EL (cell line): Measurements from ENCODE around the gene LIN37.

Source experiments
- DNase-seq: peaks from one replicate; pipeline ENCODE4 v3.0.0-alpha.2; 2016

LIN37 gene

GRCh38 chr19:35748106-35749020, at the start of gene LIN37:
LIN37 (plus strand) TSS chr19:35748576; CDS start chr19:35748725, 149 bp downstream.
- peak; percentile 99 for DNase-seq

GRCh38 chr19:35702223-35703012, 46.0 kb upstream of the LIN37 start:
- DNase-seq, result peak; percentile 98

- DNase-seq, result no peak
These were observed 45.0 kb upstream of the LIN37 start for GRCh38 chr19:35703343-35703742.

GRCh38 chr19:35704218-35704617, 44.2 kb upstream of the LIN37 start, which contains the start of gene ZBTB32:
ZBTB32 (plus strand) TSS chr19:35704558; CDS start chr19:35714627, 10,069 bp downstream.
- DNase-seq, result peak; percentile 26

GRCh38 chr19:35708391-35708790, 40.0 kb upstream of the LIN37 start:
- DNase-seq, result no peak

- no peak for DNase-seq
These were observed 37.3 kb upstream of the LIN37 start for GRCh38 chr19:35710784-35711723.

- no peak for DNase-seq
These were observed 35.5 kb upstream of the LIN37 start for GRCh38 chr19:35712567-35713505.

GRCh38 chr19:35713506-35713850, 34.9 kb upstream of the LIN37 start:
- no peak for DNase-seq

- DNase-seq, result no peak
These were observed 34.4 kb upstream of the LIN37 start for GRCh38 chr19:35713904-35714495.

GRCh38 chr19:35714601-35715354, 33.6 kb upstream of the LIN37 start:
- no peak for DNase-seq

- DNase-seq, result no peak
These were observed 33.0 kb upstream of the LIN37 start for GRCh38 chr19:35715355-35715809.

GRCh38 chr19:35715981-35716800, 32.2 kb upstream of the LIN37 start:
- DNase-seq, result no peak

GRCh38 chr19:35716801-35717664, 31.3 kb upstream of the LIN37 start:
- DNase-seq, result peak; percentile 88

- peak; percentile 96 for DNase-seq
These were observed 30.6 kb upstream of the LIN37 start, which contains the start of gene KMT2B for GRCh38 chr19:35717665-35718344. KMT2B (plus strand) TSS chr19:35718003; CDS start chr19:35718019, 16 bp downstream.

GRCh38 chr19:35718345-35719041, 29.9 kb upstream of the LIN37 start:
- DNase-seq, result peak; percentile 30

GRCh38 chr19:35719402-35720162, 28.8 kb upstream of the LIN37 start:
- DNase-seq, result no peak
